ENCODE results near the gene PRKAG1.

The PRKAG1 gene

DNA sequence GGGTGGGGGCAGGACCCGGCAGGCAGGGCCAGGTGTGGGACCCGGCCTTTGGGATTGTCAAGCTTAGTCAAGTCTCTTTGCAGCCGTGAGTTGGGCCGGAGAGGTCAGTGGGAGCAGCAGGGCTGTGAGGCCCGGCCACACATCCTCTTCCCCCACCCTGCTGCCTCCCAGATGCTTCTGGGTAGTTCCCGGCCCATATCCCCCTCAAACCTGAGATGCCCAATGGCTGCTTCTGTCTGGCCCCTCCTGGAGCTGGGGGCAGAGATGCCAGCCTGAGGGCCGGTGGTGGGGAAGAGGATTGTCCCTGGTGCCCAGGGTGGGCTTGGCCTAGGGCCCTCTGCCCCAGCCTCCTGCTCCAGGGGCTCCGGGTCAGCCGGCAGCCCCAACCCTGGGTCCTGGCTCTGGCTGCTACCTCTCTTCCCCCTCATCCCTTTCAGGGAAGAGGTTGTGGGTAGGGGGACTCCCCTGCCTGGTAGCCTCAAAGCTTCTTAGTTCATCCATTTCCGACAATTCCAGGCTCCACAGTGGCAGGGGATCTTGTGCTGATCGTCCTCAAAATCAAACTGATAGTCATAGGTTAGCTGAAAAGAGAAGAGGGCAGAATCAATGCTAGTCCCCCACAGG lies 2.8 kb upstream of the PRKAG1 start:
- no peak for DNase-seq (ENCODE audit: low read depth)
- TF ChIP-seq, protein P1, sequence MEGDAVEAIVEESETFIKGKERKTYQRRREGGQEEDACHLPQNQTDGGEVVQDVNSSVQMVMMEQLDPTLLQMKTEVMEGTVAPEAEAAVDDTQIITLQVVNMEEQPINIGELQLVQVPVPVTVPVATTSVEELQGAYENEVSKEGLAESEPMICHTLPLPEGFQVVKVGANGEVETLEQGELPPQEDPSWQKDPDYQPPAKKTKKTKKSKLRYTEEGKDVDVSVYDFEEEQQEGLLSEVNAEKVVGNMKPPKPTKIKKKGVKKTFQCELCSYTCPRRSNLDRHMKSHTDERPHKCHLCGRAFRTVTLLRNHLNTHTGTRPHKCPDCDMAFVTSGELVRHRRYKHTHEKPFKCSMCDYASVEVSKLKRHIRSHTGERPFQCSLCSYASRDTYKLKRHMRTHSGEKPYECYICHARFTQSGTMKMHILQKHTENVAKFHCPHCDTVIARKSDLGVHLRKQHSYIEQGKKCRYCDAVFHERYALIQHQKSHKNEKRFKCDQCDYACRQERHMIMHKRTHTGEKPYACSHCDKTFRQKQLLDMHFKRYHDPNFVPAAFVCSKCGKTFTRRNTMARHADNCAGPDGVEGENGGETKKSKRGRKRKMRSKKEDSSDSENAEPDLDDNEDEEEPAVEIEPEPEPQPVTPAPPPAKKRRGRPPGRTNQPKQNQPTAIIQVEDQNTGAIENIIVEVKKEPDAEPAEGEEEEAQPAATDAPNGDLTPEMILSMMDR (IDR thresholded peaks at IDR 0.05; ENCODE audit: low read depth, low read length, missing control alignments), result no peak

DNA sequence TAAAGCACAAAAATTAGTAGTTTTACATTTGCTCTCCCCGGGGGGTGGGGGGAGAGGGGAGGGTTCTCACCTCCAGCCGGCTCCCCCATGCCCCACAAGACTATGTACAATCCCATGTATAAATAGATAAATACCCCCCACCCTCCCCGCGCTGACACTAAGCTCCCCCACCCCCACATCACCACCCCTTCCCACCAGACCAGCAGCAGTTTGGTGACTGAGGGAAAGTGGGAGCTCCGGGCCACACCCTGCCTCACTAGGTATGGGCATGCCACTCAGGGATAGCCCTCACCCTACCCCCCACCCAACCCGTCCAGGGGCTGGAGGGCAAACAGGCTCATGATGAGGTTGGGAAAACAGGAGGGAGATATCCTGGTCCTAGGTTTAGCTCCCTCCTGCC lies 1.9 kb upstream of the PRKAG1 start:
- DNase-seq (ENCODE audit: low read depth), result no peak
- TF ChIP-seq, protein P1 (IDR thresholded peaks at IDR 0.05; ENCODE audit: low read depth, low read length, missing control alignments), result no peak
- no peak overlapping the region for H3K4me3 ChIP-seq (ENCODE audit: low read depth, low read length)

More for the DNA sequence above, 2.8 kb upstream of the PRKAG1 start:
- no peak overlapping the region for H3K4me3 ChIP-seq (ENCODE audit: low read depth, low read length)

DNA sequence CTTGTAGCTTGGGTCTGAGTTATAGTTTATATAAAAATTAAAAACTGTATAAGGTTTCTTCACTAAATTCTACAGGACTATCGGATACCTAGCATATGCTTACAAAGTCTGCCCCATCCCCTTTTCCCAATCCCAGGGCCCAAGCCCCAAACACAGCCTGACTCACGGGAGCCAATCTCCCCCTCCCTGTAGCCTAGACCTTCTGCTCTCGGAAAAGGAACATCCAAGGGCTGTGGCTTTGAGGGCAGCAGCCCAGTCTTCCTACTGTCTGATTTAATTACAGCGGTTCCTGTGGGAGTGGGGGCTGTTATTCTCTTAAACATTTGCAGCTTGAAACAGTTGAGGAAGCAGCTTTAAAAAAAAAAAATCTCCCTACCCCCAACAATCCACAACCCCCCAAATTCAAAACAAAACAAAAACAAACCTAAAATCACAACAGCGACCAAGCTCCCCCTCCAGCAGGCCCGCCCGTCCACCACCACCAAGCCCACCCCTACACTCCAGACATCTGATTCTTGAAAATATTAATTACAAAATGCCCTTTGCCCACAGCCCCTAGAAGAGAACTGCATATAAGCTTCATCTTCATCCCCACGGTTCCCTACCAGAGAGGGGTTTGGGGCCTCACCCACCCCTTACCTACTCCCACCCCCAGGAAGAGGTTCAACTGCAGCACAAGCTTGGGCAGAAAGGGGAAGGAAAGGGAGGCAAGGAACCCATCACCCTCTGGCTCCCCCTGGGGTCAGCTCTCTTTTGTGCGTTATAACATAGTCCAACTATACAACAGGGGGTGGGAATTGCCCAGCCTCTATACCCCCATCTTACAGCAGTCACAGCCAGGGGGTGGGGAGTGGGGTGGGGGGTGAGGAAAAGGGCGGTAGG lies 1.1 kb upstream of the PRKAG1 start:
- no peak overlapping the region; the same call in 1 of the 2 replicates for H3K4me3 ChIP-seq (ENCODE audit: low read depth, low read length)
- TF ChIP-seq, protein P1 (IDR thresholded peaks at IDR 0.05; ENCODE audit: low read depth, low read length, missing control alignments), result peak; percentile 64
- peak; percentile 22 for DNase-seq (ENCODE audit: low read depth)

- TF ChIP-seq, protein P1 (IDR thresholded peaks at IDR 0.05; ENCODE audit: low read depth, low read length, missing control alignments), result no peak
- DNase-seq (ENCODE audit: low read depth), result no peak
- H3K4me3 ChIP-seq (ENCODE audit: low read depth, low read length), result peak overlapping the region; percentile 85
Observed at GRCh38 chr12:49019120-49019430, 499 bp upstream of the PRKAG1 start.

GRCh38 chr12:49017891-49018260 lies 700 bp downstream of the PRKAG1 start:
- H3K4me3 ChIP-seq (ENCODE audit: low read depth, low read length), result peak overlapping the region; percentile 85
- TF ChIP-seq, protein P1 (IDR thresholded peaks at IDR 0.05; ENCODE audit: low read depth, low read length, missing control alignments), result peak; percentile 4
- DNase-seq (ENCODE audit: low read depth), result no peak

DNA sequence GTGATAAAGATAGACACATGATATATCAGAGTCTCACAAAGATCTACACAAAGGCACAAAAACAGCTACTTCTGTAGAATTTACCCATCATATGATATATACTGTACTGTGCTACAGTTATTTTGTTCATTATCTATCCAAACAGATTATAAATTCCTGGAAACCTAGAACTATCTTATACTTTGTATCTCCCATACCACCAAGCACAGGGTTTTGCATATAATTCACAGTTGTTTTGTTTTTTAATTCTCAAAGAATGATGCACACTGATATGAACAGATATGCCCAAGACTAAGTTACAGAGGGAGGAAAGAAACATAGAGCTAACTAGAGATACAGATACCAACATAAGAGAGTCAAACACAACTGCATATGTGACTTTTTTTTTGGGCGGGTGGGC lies 3.4 kb downstream of the PRKAG1 start:
- no peak for DNase-seq (ENCODE audit: low read depth)
- H3K4me3 ChIP-seq (ENCODE audit: low read depth, low read length), result no peak overlapping the region
- TF ChIP-seq, protein P1 (IDR thresholded peaks at IDR 0.05; ENCODE audit: low read depth, low read length, missing control alignments), result no peak
